ENCODE measurements around the gene GPC5. TPM values are rescaled to one million over a fixed set of nuclear protein-coding genes. Genes with fewer than 3 reads are reported as not detected.

Gene GPC5
- polyA plus RNA-seq, 3 donors, result 0.04 to 1.0 TPM; not detected in 1

- WGBS, 3 donors, result 82 to 87% (median 83%) methylated on average over 5 of the region's 5 CpGs
- H3K27ac ChIP-seq (ENCODE audit: low read depth, low read length), result no peak overlapping the region
Observed at GRCh38 chr13:91567485-91568207, 169.2 kb downstream of the GPC5 start.

GRCh38 chr13:91571681-91572080 is 173.3 kb downstream of the GPC5 start:
- WGBS, 3 donors, result 88 to 93% (median 90%) methylated on average over 5 of the region's 5 CpGs
- H3K27ac ChIP-seq (ENCODE audit: low read depth, low read length), result no peak overlapping the region

- no peak overlapping the region for H3K27ac ChIP-seq (ENCODE audit: low read depth, low read length)
- 60 to 68% (median 60%) methylated on average over 1 of the region's 1 CpG for WGBS, 3 donors
Observed at GRCh38 chr13:91572439-91572838, 174.0 kb downstream of the GPC5 start.

GRCh38 chr13:91572944-91573598 is 174.7 kb downstream of the GPC5 start:
- 80 to 90% (median 88%) methylated on average over 9 of the region's 9 CpGs for WGBS, 3 donors
- no peak overlapping the region for H3K27ac ChIP-seq (ENCODE audit: low read depth, low read length)

GRCh38 chr13:91574766-91575165 is 176.3 kb downstream of the GPC5 start:
- H3K27ac ChIP-seq (ENCODE audit: low read depth, low read length), result no peak overlapping the region
- WGBS, 3 donors, result 27 to 49% (median 49%) methylated on average over 1 of the region's 1 CpG

GRCh38 chr13:91576590-91576989 is 178.2 kb downstream of the GPC5 start:
- no peak overlapping the region for H3K27ac ChIP-seq (ENCODE audit: low read depth, low read length)
- 70 to 83% (median 77%) methylated on average over 2 of the region's 2 CpGs for WGBS, 3 donors

GRCh38 chr13:91579320-91579719 is 180.9 kb downstream of the GPC5 start:
- WGBS, 3 donors, result 90 to 91% (median 90%) methylated on average over 7 of the region's 7 CpGs
- no peak overlapping the region for H3K27ac ChIP-seq (ENCODE audit: low read depth, low read length)

- no peak overlapping the region for H3K27ac ChIP-seq (ENCODE audit: low read depth, low read length)
- 77 to 85% (median 79%) methylated on average over 2 of the region's 2 CpGs for whole genome bisulfite sequencing, 3 donors
Observed at GRCh38 chr13:91580749-91581148, 182.3 kb downstream of the GPC5 start.

GRCh38 chr13:91586609-91587008 is 188.2 kb downstream of the GPC5 start:
- 85 to 97% (median 94%) methylated on average over 1 of the region's 1 CpG for WGBS, 3 donors
- H3K27ac ChIP-seq (ENCODE audit: low read depth, low read length), result no peak overlapping the region

- H3K27ac ChIP-seq (ENCODE audit: low read depth, low read length), result no peak overlapping the region
Observed at GRCh38 chr13:91588541-91588940, 190.1 kb downstream of the GPC5 start.

- 70 to 74% (median 71%) methylated on average over 6 of the region's 6 CpGs for WGBS, 3 donors
- no peak overlapping the region for H3K27ac ChIP-seq (ENCODE audit: low read depth, low read length)
Observed at GRCh38 chr13:91592056-91593014, 193.9 kb downstream of the GPC5 start.

- no peak overlapping the region for H3K27ac ChIP-seq (ENCODE audit: low read depth, low read length)
- WGBS, 3 donors, result 51 to 58% (median 56%) methylated on average over 1 of the region's 1 CpG
Observed at GRCh38 chr13:91593456-91593855, 195.0 kb downstream of the GPC5 start.

- 18 to 66% (median 58%) methylated on average over 1 of the region's 1 CpG for WGBS, 3 donors
- no peak overlapping the region for H3K27ac ChIP-seq (ENCODE audit: low read depth, low read length)
Observed at GRCh38 chr13:91594061-91594460, 195.6 kb downstream of the GPC5 start.

GRCh38 chr13:91595677-91596076 is 197.3 kb downstream of the GPC5 start:
- no peak overlapping the region for H3K27ac ChIP-seq (ENCODE audit: low read depth, low read length)
- 52 to 82% (median 80%) methylated on average over 2 of the region's 2 CpGs for WGBS, 3 donors

- WGBS, 3 donors, result 72 to 79% (median 79%) methylated on average over 2 of the region's 2 CpGs
Observed at GRCh38 chr13:91596842-91597241, 198.4 kb downstream of the GPC5 start.

GRCh38 chr13:91598655-91599054 is 200.2 kb downstream of the GPC5 start:
- no peak overlapping the region for H3K27ac ChIP-seq (ENCODE audit: low read depth, low read length)

More at GRCh38 chr13:91596842-91597241, 198.4 kb downstream of the GPC5 start:
- no peak overlapping the region for H3K27ac ChIP-seq (ENCODE audit: low read depth, low read length)

GRCh38 chr13:91601273-91601672 is 202.9 kb downstream of the GPC5 start:
- WGBS, 3 donors, result 76 to 88% (median 78%) methylated on average over 9 of the region's 9 CpGs
- H3K27ac ChIP-seq (ENCODE audit: low read depth, low read length), result no peak overlapping the region

- 70 to 79% (median 71%) methylated on average over 3 of the region's 3 CpGs for WGBS, 3 donors
- H3K27ac ChIP-seq (ENCODE audit: low read depth, low read length), result no peak overlapping the region
Observed at GRCh38 chr13:91601807-91602206, 203.4 kb downstream of the GPC5 start.

- no peak overlapping the region for H3K27ac ChIP-seq (ENCODE audit: low read depth, low read length)
- WGBS, 3 donors, result 24 to 40% (median 37%) methylated on average over 3 of the region's 3 CpGs
Observed at GRCh38 chr13:91609353-91609752, 210.9 kb downstream of the GPC5 start.
